K562 (cell line): Measurements from ENCODE around the gene CHKB.
"Not testable (repeated sequence)": the region's sequence is repeated elsewhere in the genome, so short reads cannot be mapped to it uniquely, and the experiment has no call there.

Source experiments
- CTCF ChIP-seq, 3 experiments: IDR thresholded peaks in 2 of 3; conservative IDR thresholded peaks in 1 of 3; 2 replicates each; pipeline ENCODE4 v1.5.1; 2011 to 2012; ENCODE audit warnings: low read length in 3 of 3, mild to moderate bottlenecking in 3 of 3, control low read depth in 2 of 3, improper control_type of control experiment in 1 of 3, inconsistent platforms in 1 of 3, low read depth in 1 of 3, mixed read lengths in 1 of 3, moderate library complexity in 1 of 3; ENCODE audit not compliant: insufficient read depth in 2 of 3
- PHF21A ChIP-seq: fragments of 450-650 bp; IDR thresholded peaks from 2 replicates; pipeline ENCODE4 v1.6.1; 2017; ENCODE audit warnings: low read depth, borderline replicate concordance

- not testable (repeated sequence) for TF ChIP-seq CTCF (IDR thresholded peaks at IDR 0.05 in 2 of 3, conservative IDR thresholded peaks at IDR 0.05 in 1 of 3; ENCODE audit: insufficient read depth in 2 of 3, low read depth in 1 of 3, low read length in 3 of 3); PHF21A
Measured at GRCh38 chr22:50614296-50614695, 31.6 kb upstream of the CHKB start.
